HepG2 (cell line): Measurements from ENCODE around the gene CAT.

Experiments used
- CEBPB ChIP-seq: IDR thresholded peaks from 2 replicates; pipeline ENCODE4 v1.6.1; 2011; ENCODE audit warnings: low read depth, low read length, improper control_type of control experiment, borderline replicate concordance
- POLR2AphosphoS5 ChIP-seq: IDR thresholded peaks from 2 replicates; pipeline ENCODE4 v1.6.1; 2012; ENCODE audit warnings: low read depth, low read length
- TBP ChIP-seq: sonication (generic); formaldehyde crosslinking; IDR thresholded peaks from 2 replicates; pipeline ENCODE4 v1.5.0; 2020; ENCODE audit warnings: missing genetic modification reagents
- TIGD3 ChIP-seq: sonication (generic); formaldehyde crosslinking; IDR thresholded peaks from 2 replicates; pipeline ENCODE4 v1.5.1; 2020; ENCODE audit warnings: mild to moderate bottlenecking, missing genetic modification reagents, borderline replicate concordance
- ZNF609 ChIP-seq: sonication (generic); formaldehyde crosslinking; IDR thresholded peaks from 2 replicates; pipeline ENCODE4 v1.4.0; 2020; ENCODE audit warnings: mild to moderate bottlenecking, missing genetic modification reagents, borderline replicate concordance

GRCh38 chr11:34454308-34455032 is 15.7 kb downstream of the CAT start:
- TF ChIP-seq CEBPB (no peak), ZNF609 (CRISPR knock-in tag) (no peak), POLR2AphosphoS5 (no peak), TIGD3 (CRISPR knock-in tag) (no peak), TBP (CRISPR knock-in tag) (no peak)
